Measurements from ENCODE around the gene PLPP2.

PLPP2 gene

GRCh38 chr19:313988-314815 is 23.0 kb upstream of the PLPP2 start:
- POLR2A ChIA-PET = no interaction called here
- H3K4me3 ChIP-seq (ENCODE audit: low read depth, low read length) = no peak overlapping the region
- peaks cover 16 to 76% of the 10 kb centered on the region in 2 experiments; a peak in 2 of 3 replicates for H3K36me3 ChIP-seq (ENCODE audit: control insufficient read depth in 2 of 2, insufficient read depth in 1 of 2, low read length in 2 of 2)
- TF ChIP-seq ZNF174 (tag by site-specific recombination; IDR thresholded peaks at IDR 0.05) = no peak
- no peak for TF ChIP-seq WT1 (tag by site-specific recombination; IDR thresholded peaks at IDR 0.05)
- no peak for TF ChIP-seq ZNF571 (tag by site-specific recombination; IDR thresholded peaks at IDR 0.05)
- TF ChIP-seq ZNF18 (tag by site-specific recombination; IDR thresholded peaks at IDR 0.05) = no peak
- no peak for TF ChIP-seq ZNF311 (tag by site-specific recombination; IDR thresholded peaks at IDR 0.05; ENCODE audit: borderline replicate concordance)
- no peak for TF ChIP-seq ZNF514 (tag by site-specific recombination; IDR thresholded peaks at IDR 0.05)
- TF ChIP-seq MEIS1 (CRISPR knock-in tag; IDR thresholded peaks at IDR 0.05; ENCODE audit: borderline replicate concordance) = no peak
- no peak for TF ChIP-seq ZNF596 (tag by site-specific recombination; IDR thresholded peaks at IDR 0.05)
- TF ChIP-seq ZNF785 (tag by site-specific recombination; IDR thresholded peaks at IDR 0.05) = no peak
- no peak for TF ChIP-seq ZFHX2 (tag by site-specific recombination; conservative IDR thresholded peaks at IDR 0.05)
- no peak for TF ChIP-seq YY2 (tag by site-specific recombination; IDR thresholded peaks at IDR 0.05)
- no peak for TF ChIP-seq ZNF626 (tag by site-specific recombination; IDR thresholded peaks at IDR 0.05)
- TF ChIP-seq PRDM4 (tag by site-specific recombination; IDR thresholded peaks at IDR 0.05) = no peak
- H3K27ac ChIP-seq (ENCODE audit: extremely low read depth, low read depth, low read length) = no peak overlapping the region
- no peaks in the 10 kb centered on the region for H3K4me1 ChIP-seq (ENCODE audit: control insufficient read depth, insufficient read depth, low read length)
- CTCF ChIA-PET = interaction anchor here (1.6 kb wide), 1 partner anchor 19 kb away, joined by 11 read pairs; no protein-coding TSS in a partner anchor
- H3K9me3 ChIP-seq (ENCODE audit: control insufficient read depth, insufficient read depth, low read depth, low read length) = no peaks in the 10 kb centered on the region

GRCh38 chr19:313169-313987 is 22.2 kb upstream of the PLPP2 start:
- ChIA-PET POLR2A (no interaction called here), CTCF (interaction anchor here (1.6 kb wide), 1 partner anchor 18 kb away, joined by 11 read pairs; no protein-coding TSS in a partner anchor)
- TF ChIP-seq ZNF558 (tag by site-specific recombination; IDR thresholded peaks at IDR 0.05) (no peak), ZNF354C (tag by site-specific recombination; IDR thresholded peaks at IDR 0.05; ENCODE audit: borderline replicate concordance, low read depth) (no peak), ZSCAN5A (tag by site-specific recombination; IDR thresholded peaks at IDR 0.05) (no peak), ZNF843 (tag by site-specific recombination; IDR thresholded peaks at IDR 0.05) (no peak), ZNF214 (tag by site-specific recombination; IDR thresholded peaks at IDR 0.05; ENCODE audit: borderline replicate concordance) (no peak), ZFHX2 (tag by site-specific recombination; conservative IDR thresholded peaks at IDR 0.05) (peak; percentile 75), ZNF211 (tag by site-specific recombination; IDR thresholded peaks at IDR 0.05; ENCODE audit: low read depth) (no peak)
- Histone ChIP-seq H3K4me3 (ENCODE audit: low read depth, low read length) (no peak overlapping the region), H3K36me3 (ENCODE audit: control insufficient read depth in 2 of 2, insufficient read depth in 1 of 2, low read length in 2 of 2) (peaks cover 13 to 82% of the 10 kb centered on the region in 2 experiments; a peak in 2 of 3 replicates), H3K9me3 (ENCODE audit: control insufficient read depth, insufficient read depth, low read depth, low read length) (no peaks in the 10 kb centered on the region), H3K4me1 (ENCODE audit: control insufficient read depth, insufficient read depth, low read length) (no peaks in the 10 kb centered on the region), H3K27ac (ENCODE audit: extremely low read depth, low read depth, low read length) (no peak overlapping the region)
